ENCODE results near the gene ATP2A3.

The ATP2A3 gene

GRCh38 chr17:3964203-3965117 lies at the start of gene ATP2A3:
Gene ATP2A3, minus strand, starts transcription at chr17:3964437. Its CDS starts 146 bp downstream, at chr17:3964291.
- no peak for TF ChIP-seq CTCF (IDR thresholded peaks at IDR 0.05; ENCODE audit: low read depth, low read length)
- peak within 1 kb of the TSS; percentile 29 to 48 for H3K4me3 ChIP-seq (replicated peaks in 1 of 2; ENCODE audit: low read depth in 2 of 2, low read length in 2 of 2)
- DNase-seq (ENCODE audit: low read depth in 2 of 2) = no peak

- DNase-seq (ENCODE audit: low read depth in 2 of 2) = no peak
- no peak overlapping the region for H3K4me3 ChIP-seq (replicated peaks in 1 of 2; ENCODE audit: low read depth in 2 of 2, low read length in 2 of 2)
- TF ChIP-seq CTCF (IDR thresholded peaks at IDR 0.05; ENCODE audit: low read depth, low read length) = no peak
These were observed 46.5 kb upstream of the ATP2A3 start for GRCh38 chr17:4010754-4011153.

GRCh38 chr17:4009186-4009785 lies 45.0 kb upstream of the ATP2A3 start:
- DNase-seq (ENCODE audit: low read depth in 2 of 2) = no peak
- TF ChIP-seq CTCF (IDR thresholded peaks at IDR 0.05; ENCODE audit: low read depth, low read length) = no peak
- no peak overlapping the region for H3K4me3 ChIP-seq (replicated peaks in 1 of 2; ENCODE audit: low read depth in 2 of 2, low read length in 2 of 2)

- DNase-seq (ENCODE audit: low read depth in 2 of 2) = no peak
- no peak for TF ChIP-seq CTCF (IDR thresholded peaks at IDR 0.05; ENCODE audit: low read depth, low read length)
- H3K4me3 ChIP-seq (replicated peaks in 1 of 2; ENCODE audit: low read depth in 2 of 2, low read length in 2 of 2) = no peak overlapping the region
These were observed 44.4 kb upstream of the ATP2A3 start for GRCh38 chr17:4008441-4009185.

- no peak for DNase-seq (ENCODE audit: low read depth in 2 of 2)
- H3K4me3 ChIP-seq (replicated peaks in 1 of 2; ENCODE audit: low read depth in 2 of 2, low read length in 2 of 2) = no peak overlapping the region
- TF ChIP-seq CTCF (IDR thresholded peaks at IDR 0.05; ENCODE audit: low read depth, low read length) = peak; percentile 3
These were observed 43.8 kb upstream of the ATP2A3 start for GRCh38 chr17:4008082-4008435.

GRCh38 chr17:4007346-4008081 lies 43.3 kb upstream of the ATP2A3 start:
- no peak overlapping the region for H3K4me3 ChIP-seq (replicated peaks in 1 of 2; ENCODE audit: low read depth in 2 of 2, low read length in 2 of 2)
- no peak for TF ChIP-seq CTCF (IDR thresholded peaks at IDR 0.05; ENCODE audit: low read depth, low read length)
- DNase-seq (ENCODE audit: low read depth in 2 of 2) = no peak
